Astrocyte (in vitro differentiated cells and primary cell): ENCODE measurements around the gene LRRC66. TPM values are rescaled to one million over a fixed set of nuclear protein-coding genes. Genes with fewer than 3 reads are reported as not detected.

Experiments
- DNase-seq: peaks from one replicate; pipeline ENCODE4 v3.0.0-alpha.2; 2010; ENCODE audit warnings: low read depth
- FAIRE-seq: peaks from 2 replicates; lab custom pipeline; 2011; peaks lifted over from hg19 to GRCh38; lab: Jason Lieb, UNC
- H2AFZ ChIP-seq: 2 replicates; pipeline ENCODE4 v1.6.0; 2012; ENCODE audit warnings: low read depth, low read length, inconsistent platforms
- H3K27ac ChIP-seq: 2 replicates; pipeline ENCODE4 v1.5.1; 2011; ENCODE audit warnings: low read depth, low read length, inconsistent platforms
- H3K27me3 ChIP-seq: 2 replicates; pipeline ENCODE4 v1.6.0; 2011; ENCODE audit warnings: low read length, inconsistent platforms; ENCODE audit not compliant: insufficient read depth
- H3K36me3 ChIP-seq: 2 replicates; pipeline ENCODE4 v1.5.1; 2011; ENCODE audit warnings: low read length, inconsistent platforms; ENCODE audit not compliant: insufficient read depth
- H3K4me1 ChIP-seq: 2 replicates; pipeline ENCODE4 v1.5.1; 2011; ENCODE audit warnings: low read length, inconsistent platforms; ENCODE audit not compliant: insufficient read depth
- H3K4me2 ChIP-seq: 2 replicates; pipeline ENCODE4 v1.6.0; 2012; ENCODE audit warnings: low read length, inconsistent platforms
- H3K4me3 ChIP-seq: 2 replicates; pipeline ENCODE4 v1.5.1; 2011; ENCODE audit warnings: low read depth, mild to moderate bottlenecking, low read length, inconsistent platforms; ENCODE audit not compliant: insufficient read depth
- H3K79me2 ChIP-seq: 2 replicates; pipeline ENCODE4 v1.6.0; 2012; ENCODE audit warnings: mild to moderate bottlenecking, low read length, inconsistent platforms; ENCODE audit not compliant: insufficient read depth
- H3K9ac ChIP-seq: 2 replicates; pipeline ENCODE4 v1.6.0; 2012; ENCODE audit warnings: mild to moderate bottlenecking, low read length, inconsistent platforms
- H3K9me3 ChIP-seq: 2 replicates; pipeline ENCODE4 v1.5.1; 2012; ENCODE audit warnings: low read depth, mild to moderate bottlenecking, low read length, inconsistent platforms; ENCODE audit not compliant: insufficient read depth
- H4K20me1 ChIP-seq: 2 replicates; pipeline ENCODE4 v1.6.0; 2012; ENCODE audit warnings: low read length, inconsistent platforms; ENCODE audit not compliant: insufficient read depth
- H3K27ac Mint-ChIP-seq: one replicate; pipeline ENCODE4 v1.8.0; 2021; ENCODE audit warnings: mild to moderate bottlenecking, mixed read lengths; ENCODE audit not compliant: unreplicated experiment
- H3K27me3 Mint-ChIP-seq: one replicate; pipeline ENCODE4 v1.8.0; 2021; ENCODE audit warnings: low read depth, mixed read lengths; ENCODE audit not compliant: unreplicated experiment
- H3K36me3 Mint-ChIP-seq: one replicate; pipeline ENCODE4 v1.8.0; 2021; ENCODE audit warnings: low read depth, mixed read lengths; ENCODE audit not compliant: unreplicated experiment
- H3K4me1 Mint-ChIP-seq: one replicate; pipeline ENCODE4 v1.8.0; 2021; ENCODE audit warnings: low read depth, mixed read lengths; ENCODE audit not compliant: unreplicated experiment
- H3K4me3 Mint-ChIP-seq: one replicate; pipeline ENCODE4 v1.8.0; 2021; ENCODE audit warnings: mild to moderate bottlenecking, moderate library complexity, mixed read lengths; ENCODE audit not compliant: unreplicated experiment
- H3K9me3 Mint-ChIP-seq: one replicate; pipeline ENCODE4 v1.8.0; 2021; ENCODE audit warnings: mild to moderate bottlenecking, mixed read lengths; ENCODE audit not compliant: unreplicated experiment
- CTCF ChIP-seq: IDR thresholded peaks from 2 replicates; pipeline ENCODE4 v1.5.1; 2011; ENCODE audit warnings: low read depth, mild to moderate bottlenecking, inconsistent platforms, low read length, moderate library complexity; ENCODE audit not compliant: insufficient read depth
- EZH2 ChIP-seq: IDR thresholded peaks from 2 replicates; pipeline ENCODE4 v1.6.1; 2012; ENCODE audit warnings: mild to moderate bottlenecking, low read length, inconsistent platforms; ENCODE audit not compliant: insufficient read depth
- total RNA-seq: library from RNA; stranded (reverse); gene quantifications from 2 replicates; pipeline ENCODE4 v1.2.1, GENCODE V29; 2021

LRRC66 gene
- total RNA-seq, 1 donor from 2014 or later: 0.32 TPM

- Histone ChIP-seq H3K27ac (no peak overlapping the region), H4K20me1 (no peaks in the 10 kb centered on the region), H3K4me3 (no peak overlapping the region), H3K4me2 (no peak overlapping the region), H3K9me3 (no peaks in the 10 kb centered on the region), H3K79me2 (no peaks in the 10 kb centered on the region), H3K27me3 (no peaks in the 10 kb centered on the region), H3K9ac (no peak overlapping the region), H2AFZ (no peak overlapping the region), H3K36me3 (no peaks in the 10 kb centered on the region), H3K4me1 (no peaks in the 10 kb centered on the region)
- Mint-ChIP-seq H3K9me3 (no peaks in the 10 kb centered on the region), H3K4me1 (no peaks in the 10 kb centered on the region), H3K36me3 (no peaks in the 10 kb centered on the region), H3K4me3 (no peak overlapping the region), H3K27ac (no peak overlapping the region), H3K27me3 (no peaks in the 10 kb centered on the region)
- FAIRE-seq (no peak), DNase-seq (no peak)
- no peak for TF ChIP-seq EZH2
- TF ChIP-seq CTCF: no peak
Observed at GRCh38 chr4:52015366-52015765, 4.8 kb downstream of the LRRC66 start.

DNA sequence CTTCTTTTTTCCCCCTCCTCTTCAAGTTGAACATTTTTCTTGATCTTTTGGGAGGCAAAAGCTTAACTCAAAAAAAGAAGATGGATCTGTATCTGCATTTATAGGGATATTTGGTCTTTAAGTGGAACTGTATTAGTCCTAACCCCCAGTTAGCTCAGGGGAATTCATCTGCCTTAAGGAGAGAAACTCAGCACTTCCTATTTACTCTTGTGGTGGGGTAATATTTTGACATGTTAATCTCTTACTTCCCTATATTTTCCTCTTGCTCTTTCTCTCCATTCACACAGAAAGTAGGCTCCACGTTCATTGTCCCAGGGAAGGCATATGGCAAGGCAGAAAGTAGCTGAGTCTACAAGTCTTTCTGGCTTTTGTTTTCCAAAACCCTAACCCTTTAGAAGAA lies 5.3 kb downstream of the LRRC66 start:
- peak; percentile 17 for FAIRE-seq
- no peak overlapping the region for H2AFZ ChIP-seq
- H3K27me3 ChIP-seq: no peaks in the 10 kb centered on the region

More for the DNA sequence above, 5.3 kb downstream of the LRRC66 start:
- Mint-ChIP-seq H3K27ac (no peak overlapping the region), H3K9me3 (no peaks in the 10 kb centered on the region), H3K36me3 (no peaks in the 10 kb centered on the region), H3K4me1 (no peaks in the 10 kb centered on the region), H3K27me3 (no peaks in the 10 kb centered on the region), H3K4me3 (no peak overlapping the region)
- no peaks in the 10 kb centered on the region for H3K4me1 ChIP-seq
- no peak for TF ChIP-seq CTCF
- no peak for TF ChIP-seq EZH2
- H3K4me2 ChIP-seq: no peak overlapping the region
- no peak for DNase-seq
- no peak overlapping the region for H3K4me3 ChIP-seq
- no peaks in the 10 kb centered on the region for H4K20me1 ChIP-seq
- H3K79me2 ChIP-seq: no peaks in the 10 kb centered on the region
- H3K9me3 ChIP-seq: no peaks in the 10 kb centered on the region
- H3K36me3 ChIP-seq: no peaks in the 10 kb centered on the region
- no peak overlapping the region for H3K27ac ChIP-seq
- H3K9ac ChIP-seq: no peak overlapping the region
